ENCODE data around the gene CLIP2.
A peak's percentile ranks its signal among the peaks of the same experiment; 100 is the strongest.
"Not testable (repeated sequence)": the region's sequence is repeated elsewhere in the genome, so short reads cannot be mapped to it uniquely, and the experiment has no call there.

The CLIP2 gene

GRCh38 chr7:74289018-74289658 is at the start of gene CLIP2:
Gene CLIP2, plus strand, starts transcription at chr7:74289407. Its CDS starts 28,140 bp downstream, at chr7:74317547.
- TF ChIP-seq CTCF (IDR thresholded peaks at IDR 0.05) = no peak
- H3K36me3 Mint-ChIP-seq (ENCODE audit: low read depth) = peaks cover 4% of the 10 kb centered on the region
- peak within 1 kb of the TSS; percentile 88 for H3K4me3 Mint-ChIP-seq
- H3K27me3 Mint-ChIP-seq (ENCODE audit: low read depth, poor library complexity) = peaks cover 26% of the 10 kb centered on the region
- no peaks in the 10 kb centered on the region for H3K9me3 Mint-ChIP-seq
- no peak within 1 kb of the TSS for H3K27ac Mint-ChIP-seq
- DNase-seq = peak; percentile 81
- peaks cover 35% of the 10 kb centered on the region for H3K4me1 Mint-ChIP-seq

DNA sequence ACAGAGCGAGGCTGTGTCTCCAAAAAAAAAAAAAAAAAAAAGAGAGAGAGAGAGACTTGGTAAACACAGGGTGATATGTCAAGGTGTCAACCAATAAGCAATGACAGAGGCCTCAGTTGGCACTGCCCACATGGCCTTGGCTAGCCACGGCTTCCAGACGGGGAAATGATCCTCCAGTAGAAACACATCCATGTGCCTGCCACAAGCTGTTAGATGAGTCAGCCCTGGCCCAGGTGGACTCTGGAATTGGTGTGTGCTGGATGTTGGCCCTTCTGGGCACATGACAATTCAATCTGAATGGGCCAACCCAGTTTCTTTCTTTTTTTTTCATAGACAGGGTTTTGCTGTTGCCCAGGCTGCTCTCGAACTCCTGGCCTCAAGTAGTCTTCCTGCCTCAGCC is 48.7 kb upstream of the CLIP2 start:
- TF ChIP-seq CTCF (IDR thresholded peaks at IDR 0.05) = no peak
- no peaks in the 10 kb centered on the region for H3K27me3 Mint-ChIP-seq (ENCODE audit: low read depth, poor library complexity)
- no peak overlapping the region for H3K4me3 Mint-ChIP-seq
- peaks cover 17% of the 10 kb centered on the region for H3K4me1 Mint-ChIP-seq
- peaks cover 53% of the 10 kb centered on the region for H3K36me3 Mint-ChIP-seq (ENCODE audit: low read depth)
- no peaks in the 10 kb centered on the region for H3K9me3 Mint-ChIP-seq
- DNase-seq = no peak
- H3K27ac Mint-ChIP-seq = no peak overlapping the region

DNA sequence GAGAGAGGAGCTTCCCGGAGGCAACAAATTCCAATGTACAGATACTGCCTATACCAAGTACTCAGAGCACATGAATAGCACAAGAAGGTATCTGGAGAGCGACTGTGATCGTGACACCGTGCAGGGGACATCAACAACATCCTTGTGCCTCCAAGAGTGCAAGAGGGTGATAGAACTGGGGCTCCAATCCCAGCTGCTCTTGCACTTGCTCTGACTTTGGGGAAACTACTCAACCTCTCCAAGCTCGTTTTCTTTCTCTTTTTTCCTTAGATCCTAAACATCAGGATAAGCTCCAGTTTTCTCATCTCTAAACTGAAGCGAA is 47.1 kb upstream of the CLIP2 start:
- peaks cover 17% of the 10 kb centered on the region for H3K4me1 Mint-ChIP-seq
- no peak for DNase-seq
- no peaks in the 10 kb centered on the region for H3K9me3 Mint-ChIP-seq
- no peak for TF ChIP-seq CTCF (IDR thresholded peaks at IDR 0.05)
- peak overlapping the region; percentile 96 for H3K27ac Mint-ChIP-seq
- H3K36me3 Mint-ChIP-seq (ENCODE audit: low read depth) = peaks cover 49% of the 10 kb centered on the region
- H3K4me3 Mint-ChIP-seq = peak overlapping the region; percentile 16
- H3K27me3 Mint-ChIP-seq (ENCODE audit: low read depth, poor library complexity) = no peaks in the 10 kb centered on the region

DNA sequence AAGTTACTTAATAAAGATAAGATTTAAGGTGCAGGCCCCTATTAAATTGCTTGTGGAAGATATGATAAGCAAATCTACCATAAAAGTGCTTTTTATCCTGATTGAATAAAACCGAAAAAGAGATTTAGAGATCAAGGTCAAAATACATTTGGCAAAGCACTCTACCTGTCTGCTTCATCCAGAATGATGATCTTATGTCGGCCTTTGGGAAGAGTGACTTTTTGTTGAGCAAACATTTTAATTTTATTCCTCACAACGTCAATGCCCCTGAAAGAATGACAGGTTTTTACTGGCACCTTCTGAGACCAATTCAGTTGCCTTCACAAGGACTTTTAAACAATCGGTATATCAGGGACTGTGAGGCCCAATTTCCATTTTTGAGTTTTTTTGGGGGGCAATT is 42.7 kb upstream of the CLIP2 start:
- Mint-ChIP-seq H3K4me3 (no peak overlapping the region), H3K36me3 (ENCODE audit: low read depth) (peaks cover 68% of the 10 kb centered on the region), H3K27ac (no peak overlapping the region), H3K4me1 (peaks cover 12% of the 10 kb centered on the region), H3K9me3 (no peaks in the 10 kb centered on the region), H3K27me3 (ENCODE audit: low read depth, poor library complexity) (no peaks in the 10 kb centered on the region)
- TF ChIP-seq CTCF (IDR thresholded peaks at IDR 0.05) = no peak
- no peak for DNase-seq

- H3K36me3 Mint-ChIP-seq (ENCODE audit: low read depth) = peaks cover 63% of the 10 kb centered on the region
- no peak overlapping the region for H3K27ac Mint-ChIP-seq
Measured at GRCh38 chr7:74248156-74248555, 41.1 kb upstream of the CLIP2 start.

GRCh38 chr7:74249058-74249457 is 40.1 kb upstream of the CLIP2 start:
- not testable (repeated sequence) for H3K27me3 Mint-ChIP-seq (ENCODE audit: low read depth, poor library complexity); H3K4me3 Mint-ChIP-seq; H3K9me3 Mint-ChIP-seq; H3K27ac Mint-ChIP-seq; DNase-seq
- peaks cover 57% of the 10 kb centered on the region for H3K36me3 Mint-ChIP-seq (ENCODE audit: low read depth)
- H3K4me1 Mint-ChIP-seq = peaks cover 11% of the 10 kb centered on the region

More at GRCh38 chr7:74248156-74248555, 41.1 kb upstream of the CLIP2 start:
- Mint-ChIP-seq H3K9me3 (no peaks in the 10 kb centered on the region), H3K4me1 (peaks cover 11% of the 10 kb centered on the region), H3K27me3 (ENCODE audit: low read depth, poor library complexity) (no peaks in the 10 kb centered on the region), H3K4me3 (no peak overlapping the region)
- TF ChIP-seq CTCF (IDR thresholded peaks at IDR 0.05) = no peak
- DNase-seq = no peak
